HG02571 (cell line): Measurements from ENCODE around the gene SLMAP.
"Not testable (repeated sequence)": the region's sequence is repeated elsewhere in the genome, so short reads cannot be mapped to it uniquely, and the experiment has no call there.

Experiments
- ATAC-seq: cut with Tn5 transposase; IDR thresholded peaks from one replicate; pipeline ENCODE4 v1.9.1; 2021; ENCODE audit warnings: mild to moderate bottlenecking, moderate library complexity; ENCODE audit not compliant: unreplicated experiment

SLMAP gene

DNA sequence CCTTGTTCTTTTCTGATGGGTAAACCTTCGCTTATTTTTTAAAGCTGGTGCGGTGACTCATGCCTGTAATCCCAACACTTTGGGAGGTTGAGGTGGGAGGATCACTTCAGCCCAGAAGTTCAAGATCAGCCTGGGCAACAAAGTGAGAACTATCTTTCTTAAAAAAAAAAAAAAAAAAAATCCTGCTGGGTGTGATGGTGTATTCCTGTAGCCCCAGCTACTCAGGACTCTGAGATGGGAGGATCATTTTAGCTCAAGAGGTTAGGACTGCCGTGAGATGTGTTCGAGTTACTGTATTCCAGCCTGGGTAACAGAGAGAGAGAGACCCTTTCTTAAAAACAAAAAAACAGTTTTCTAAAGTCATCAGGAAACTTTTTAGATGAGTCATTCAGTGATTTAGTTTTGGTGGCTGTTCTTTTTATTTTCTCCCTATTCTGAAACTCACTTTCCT is 37.7 kb downstream of the SLMAP start:
- ATAC-seq = no peak

DNA sequence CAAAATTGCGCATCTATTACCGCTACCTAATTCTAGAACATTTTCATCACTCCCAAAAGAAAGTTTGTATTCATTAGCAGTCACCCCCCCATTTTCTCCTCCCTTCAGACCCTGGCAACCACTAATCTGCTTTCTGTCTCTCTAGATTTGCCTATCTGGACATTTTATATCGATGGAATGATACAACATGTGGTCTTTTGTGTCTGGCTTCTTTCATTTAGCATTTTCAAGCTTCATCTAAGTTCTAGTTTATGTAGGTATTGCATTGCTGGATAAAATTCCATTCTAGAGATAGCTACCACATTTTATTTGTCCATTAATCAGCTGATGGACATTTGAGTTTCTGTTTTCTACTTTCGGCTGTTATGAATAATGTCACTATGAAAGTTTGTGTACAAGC is 38.4 kb downstream of the SLMAP start:
- ATAC-seq = no peak

DNA sequence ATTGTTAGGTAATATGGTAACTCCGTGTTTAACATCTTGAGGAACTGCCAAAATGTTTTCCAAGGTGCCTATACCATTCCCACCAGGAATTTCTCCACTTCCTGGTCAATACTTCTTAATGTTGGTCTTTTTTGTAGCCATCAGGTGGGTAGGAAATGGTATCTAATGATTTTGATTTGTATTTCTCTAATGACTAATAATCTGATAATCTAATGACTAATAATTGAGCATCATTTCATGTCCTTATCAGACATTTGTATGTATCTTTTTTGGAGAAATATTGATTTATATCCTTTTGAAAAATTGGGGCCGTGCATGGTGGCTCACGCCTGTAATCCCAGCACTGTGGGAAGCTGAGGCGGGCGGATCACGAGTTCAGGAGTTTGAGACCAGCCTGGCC is 38.8 kb downstream of the SLMAP start:
- ATAC-seq = no peak

DNA sequence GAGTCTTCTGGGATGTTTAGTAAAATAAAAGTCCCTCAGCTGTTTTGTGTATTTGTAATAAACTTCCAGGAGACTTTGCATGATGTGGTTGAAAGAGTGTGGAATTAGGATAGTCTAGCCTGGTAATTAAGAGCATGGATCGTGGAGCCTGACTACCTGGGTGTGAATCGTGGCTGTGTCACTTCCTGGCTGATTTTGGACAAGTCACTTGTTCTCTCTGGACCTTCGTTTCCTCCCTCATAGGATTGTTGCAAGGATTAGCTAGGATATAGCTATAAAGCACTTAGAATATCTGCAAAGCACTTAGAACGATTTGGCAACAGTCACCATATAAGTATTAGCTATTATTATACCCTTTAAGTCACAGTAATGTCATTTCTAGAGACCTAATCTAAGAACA is 40.2 kb downstream of the SLMAP start:
- ATAC-seq = no peak

DNA sequence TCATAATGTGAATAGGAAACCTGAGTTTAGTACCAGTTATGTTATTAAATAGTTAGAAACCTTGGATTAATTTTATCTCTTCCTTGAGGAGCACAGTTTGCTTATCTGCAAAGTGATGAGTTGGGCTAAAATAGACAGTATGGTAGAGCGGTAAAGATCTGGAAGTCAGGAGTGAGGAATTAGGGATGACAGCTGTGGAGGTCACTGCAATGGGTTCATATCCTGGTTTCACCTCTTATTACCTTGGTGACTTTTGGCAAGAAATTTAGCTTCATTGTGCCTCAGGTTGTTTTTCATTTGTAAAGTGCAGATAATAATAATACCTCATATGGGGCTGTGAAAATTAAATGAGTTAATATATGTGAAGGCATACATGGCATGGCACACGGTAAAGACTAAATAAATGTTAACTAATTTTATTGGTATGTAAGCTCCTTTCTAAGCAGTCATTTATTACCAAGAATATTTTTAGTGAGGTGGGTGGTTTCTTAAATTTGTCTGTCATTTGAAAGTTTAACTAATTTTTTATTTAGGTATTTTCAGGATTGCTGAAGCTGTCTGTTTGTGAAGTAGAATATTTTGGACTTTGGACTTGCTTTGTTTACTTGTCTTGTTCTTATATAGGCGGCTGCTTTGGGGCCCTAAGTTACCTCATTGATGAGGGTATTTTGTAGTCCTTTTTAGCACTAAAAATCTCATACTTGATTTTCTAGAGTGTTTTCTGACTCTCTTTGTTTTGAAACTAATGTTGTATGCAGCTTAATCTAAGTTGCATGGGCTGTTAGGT is 41.8 kb downstream of the SLMAP start:
- ATAC-seq = no peak

DNA sequence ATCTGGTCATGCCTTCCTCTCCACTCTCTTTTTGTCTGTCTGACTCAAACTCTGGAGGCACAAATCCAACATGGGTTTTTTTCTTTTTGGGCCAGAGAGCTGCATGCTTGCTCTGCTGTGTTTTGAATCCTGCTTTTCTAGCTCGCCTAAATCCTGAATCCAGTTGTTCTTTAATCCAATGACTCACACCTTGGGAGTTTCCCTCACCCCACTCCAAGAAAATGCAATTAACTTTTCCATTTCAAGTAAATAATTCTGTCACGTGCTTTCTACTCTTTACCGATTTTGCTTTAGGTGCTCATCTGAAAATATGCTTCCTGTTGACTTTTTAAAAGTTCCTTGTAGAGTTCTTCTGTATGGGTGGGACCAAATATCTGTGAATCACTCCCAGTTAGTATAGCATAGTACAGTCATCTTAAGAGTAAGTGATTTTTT is 47.6 kb downstream of the SLMAP start:
- ATAC-seq = no peak

DNA sequence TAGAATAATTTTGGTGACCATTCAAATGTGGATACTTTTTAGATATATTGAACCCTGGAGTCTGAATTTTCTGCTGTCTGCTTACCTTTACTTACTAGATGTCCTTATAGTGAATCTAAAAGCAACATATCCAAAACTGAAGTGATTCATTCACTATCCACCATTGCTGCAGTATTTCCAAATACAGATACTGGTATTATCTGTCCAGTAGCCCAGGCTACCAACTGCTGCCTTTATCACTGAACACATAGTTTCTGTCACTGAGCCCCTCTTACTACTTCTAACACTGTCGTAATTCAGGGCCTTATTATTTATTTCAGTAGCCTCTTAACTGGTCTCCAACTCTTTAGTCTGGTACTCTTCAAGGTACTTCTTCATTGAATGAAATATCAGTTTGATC is 49.2 kb downstream of the SLMAP start:
- no peak for ATAC-seq

DNA sequence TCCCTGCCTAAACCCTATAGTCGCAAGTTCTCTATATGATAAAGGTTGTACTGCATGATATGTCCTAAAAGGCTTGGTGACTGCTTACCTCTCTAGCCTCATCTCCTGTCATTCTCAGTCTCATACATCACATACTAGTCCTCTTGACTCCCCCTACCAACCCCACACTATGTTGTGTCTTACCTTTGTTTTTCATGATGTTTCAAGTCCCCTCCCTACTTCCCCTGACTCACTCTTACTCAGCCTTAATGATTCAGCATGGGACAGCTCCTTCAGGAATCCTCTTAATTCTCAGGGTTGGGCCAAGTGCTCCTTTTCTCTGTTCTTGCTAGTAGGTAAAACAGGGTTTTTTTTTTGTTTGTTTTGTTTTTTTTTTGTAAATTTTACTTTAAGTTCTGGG is 49.6 kb downstream of the SLMAP start:
- ATAC-seq = no peak

DNA sequence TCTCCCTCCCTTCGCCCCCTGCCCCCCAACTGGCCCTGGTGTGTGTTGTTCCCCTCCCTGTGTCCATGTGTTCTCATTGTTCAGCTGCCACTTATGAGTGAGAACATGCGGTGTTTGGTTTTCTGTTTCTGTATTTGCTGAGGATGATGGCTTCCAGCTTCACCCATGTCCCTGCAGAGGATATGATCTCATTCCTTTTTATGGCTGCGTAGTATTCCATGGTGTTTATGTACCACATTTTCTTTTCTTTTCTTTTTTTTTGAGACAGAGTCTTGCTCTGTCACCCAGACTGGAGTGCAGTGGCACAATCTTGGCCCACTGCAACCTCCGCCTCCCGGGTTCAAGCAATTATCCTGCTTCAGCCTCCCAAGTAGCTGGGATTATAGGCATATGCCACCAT is 50.1 kb downstream of the SLMAP start:
- not testable (repeated sequence) for ATAC-seq

DNA sequence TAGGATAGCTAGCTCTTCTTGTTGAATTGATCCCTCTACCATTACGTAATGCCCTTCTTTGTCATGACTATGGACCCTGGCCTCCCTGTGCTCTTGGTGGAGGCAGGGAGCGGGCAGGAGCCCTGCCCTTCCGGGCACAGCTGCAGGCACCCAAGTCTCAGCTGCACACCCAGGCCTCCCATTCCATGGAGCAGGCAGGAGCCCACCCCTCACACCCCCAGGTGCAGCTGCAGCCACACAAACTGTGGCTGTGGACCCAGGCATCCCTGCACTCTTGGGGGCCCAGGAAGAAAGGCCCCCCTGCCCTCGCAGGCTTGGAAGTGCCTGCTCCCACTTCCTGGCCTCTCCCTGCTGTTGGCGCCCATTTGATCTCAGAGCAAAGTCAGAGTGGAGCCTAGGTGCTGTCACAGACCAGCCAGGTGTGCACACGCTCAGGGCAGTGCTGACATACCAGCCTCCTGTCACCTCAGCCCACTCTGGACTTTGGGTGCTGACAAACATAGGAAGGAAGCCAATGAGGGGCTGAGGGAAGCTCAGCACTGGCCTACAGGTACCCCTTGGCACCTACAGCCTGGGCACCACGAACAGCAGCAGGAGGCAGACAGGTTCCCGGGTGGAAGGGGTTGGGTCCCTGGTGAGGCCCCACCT is 53.0 kb downstream of the SLMAP start:
- ATAC-seq = no peak

DNA sequence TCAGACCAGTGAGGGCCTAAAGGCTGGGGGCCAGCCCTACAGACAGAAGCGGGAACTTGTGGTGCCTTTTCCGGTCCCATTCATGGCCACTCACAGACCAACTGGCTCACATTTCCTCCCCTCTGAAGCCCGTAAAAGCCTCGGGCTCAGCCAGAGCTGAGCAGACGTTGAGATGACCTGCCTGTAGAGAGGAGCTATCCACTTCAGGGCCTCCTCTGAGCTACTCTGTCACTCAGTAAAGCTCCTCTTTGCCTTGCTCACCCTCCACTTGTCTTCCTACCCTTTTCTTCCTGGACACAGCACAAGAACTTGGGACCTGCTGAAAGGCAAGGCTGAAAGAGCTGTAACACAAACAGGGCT is 53.5 kb downstream of the SLMAP start:
- no peak for ATAC-seq

DNA sequence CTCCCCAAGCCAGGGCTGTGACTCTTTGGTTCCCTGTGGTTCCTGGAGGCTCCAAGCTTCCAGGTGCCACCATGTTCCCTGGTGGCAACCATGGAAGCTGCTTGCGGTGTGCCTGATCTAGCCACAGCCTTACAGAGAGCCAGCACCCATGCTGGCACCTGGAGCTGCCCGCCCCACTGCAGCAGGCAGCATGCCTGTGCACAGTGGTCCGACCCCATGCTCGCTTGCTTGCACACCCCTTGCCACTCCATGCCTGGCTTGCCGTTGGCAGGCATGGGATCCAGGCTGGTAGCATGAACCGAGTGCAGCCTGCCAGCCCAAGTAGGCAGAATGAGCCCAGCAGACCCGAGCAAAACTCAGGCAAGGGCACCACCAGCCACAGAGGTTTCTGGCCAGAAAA is 53.9 kb downstream of the SLMAP start:
- ATAC-seq = no peak

DNA sequence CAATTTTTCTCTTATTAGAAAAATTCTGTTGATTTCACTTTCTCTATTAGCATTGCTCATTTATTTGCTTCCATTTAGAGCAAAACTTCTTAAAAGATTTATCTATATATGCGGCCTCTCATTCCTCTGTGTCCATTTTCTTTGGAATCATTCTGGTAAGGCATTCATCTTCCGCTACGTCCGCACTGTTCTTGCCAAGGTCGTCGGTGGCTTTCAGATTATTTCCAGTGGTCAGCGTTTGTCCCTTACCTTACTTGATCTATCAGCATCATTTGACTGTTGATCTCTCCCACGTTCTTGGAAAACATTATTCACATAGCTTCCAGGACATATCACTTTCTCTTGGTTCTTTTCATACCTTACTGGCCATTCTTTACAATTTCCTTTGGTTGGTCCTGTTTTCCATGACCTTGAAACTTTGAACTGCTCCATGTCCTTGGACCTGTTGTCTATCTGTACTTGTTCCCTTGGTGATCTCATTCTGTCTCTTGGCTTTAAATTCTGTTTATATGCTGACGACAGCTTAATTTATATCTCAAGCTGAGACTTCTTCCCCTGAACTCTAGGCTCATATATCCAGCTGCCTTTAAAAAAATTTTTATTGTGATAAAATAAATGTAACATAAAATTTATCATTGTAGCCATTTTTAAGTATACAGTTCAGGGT is 54.5 kb downstream of the SLMAP start:
- no peak for ATAC-seq

DNA sequence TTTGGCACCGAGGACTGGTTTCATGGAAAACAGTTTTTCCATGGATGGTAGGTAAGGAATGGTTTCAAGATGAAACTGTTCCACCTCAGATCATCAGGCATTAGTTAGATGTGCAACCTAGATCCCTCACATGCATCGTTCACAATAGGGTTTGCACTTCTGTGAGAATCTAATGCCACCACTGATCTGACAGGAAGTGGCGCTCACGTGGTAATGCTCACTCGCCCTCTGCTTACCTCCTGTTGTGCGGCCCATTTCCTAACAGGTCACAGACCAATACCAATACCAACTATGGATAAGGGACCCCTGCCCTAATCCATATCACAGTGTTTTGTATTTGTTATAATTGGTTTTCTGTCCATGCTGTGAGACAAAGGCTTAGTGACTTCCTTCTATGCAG is 58.9 kb downstream of the SLMAP start:
- ATAC-seq = no peak

DNA sequence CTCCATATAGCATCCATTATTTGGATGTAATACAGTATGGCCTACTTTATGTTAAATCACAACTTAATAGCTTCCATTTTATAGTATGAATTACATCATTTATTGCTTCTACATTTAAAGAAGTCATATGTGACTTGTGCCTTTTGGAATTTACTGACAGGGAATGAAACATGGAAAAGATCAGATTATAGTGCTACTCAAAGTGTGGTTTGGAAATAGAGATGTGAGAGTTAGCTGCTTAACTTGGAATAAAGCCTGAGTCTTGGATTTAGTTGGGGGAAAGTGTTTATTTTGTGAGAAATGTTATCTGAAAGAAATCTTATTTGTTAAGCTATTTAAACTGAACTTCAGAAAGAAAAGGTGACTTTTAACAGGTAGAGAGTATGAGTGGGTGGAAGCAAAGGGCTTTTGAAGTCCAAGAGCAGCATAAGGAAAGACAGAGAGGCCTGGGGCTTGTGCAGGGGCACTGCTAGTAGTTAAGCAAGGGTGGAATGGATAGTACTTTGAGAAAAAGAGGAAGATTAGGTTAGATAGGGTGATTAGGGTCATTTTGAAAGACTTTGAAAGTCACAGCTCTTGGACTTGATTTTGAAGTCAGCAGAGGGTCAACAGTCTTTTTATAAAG is 60.5 kb downstream of the SLMAP start:
- no peak for ATAC-seq

DNA sequence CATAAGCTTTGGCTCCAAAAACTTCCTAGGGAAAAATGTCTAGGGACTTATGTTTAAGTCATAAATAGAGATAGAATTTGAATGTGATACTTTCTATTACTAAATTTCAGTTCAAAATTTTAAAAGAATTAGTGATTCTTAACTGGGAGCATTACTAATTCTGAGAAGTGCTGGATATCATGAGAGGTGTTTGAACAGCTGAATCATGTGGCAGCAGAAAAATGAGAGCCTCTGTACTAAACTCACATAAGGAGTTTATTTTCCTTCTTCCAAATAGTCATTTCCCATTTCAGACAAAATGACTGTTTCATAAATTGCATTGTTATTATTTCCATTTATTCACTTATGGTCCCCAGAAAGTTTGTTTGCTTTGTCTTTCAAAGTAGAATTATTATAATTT is 62.7 kb downstream of the SLMAP start:
- ATAC-seq = no peak

DNA sequence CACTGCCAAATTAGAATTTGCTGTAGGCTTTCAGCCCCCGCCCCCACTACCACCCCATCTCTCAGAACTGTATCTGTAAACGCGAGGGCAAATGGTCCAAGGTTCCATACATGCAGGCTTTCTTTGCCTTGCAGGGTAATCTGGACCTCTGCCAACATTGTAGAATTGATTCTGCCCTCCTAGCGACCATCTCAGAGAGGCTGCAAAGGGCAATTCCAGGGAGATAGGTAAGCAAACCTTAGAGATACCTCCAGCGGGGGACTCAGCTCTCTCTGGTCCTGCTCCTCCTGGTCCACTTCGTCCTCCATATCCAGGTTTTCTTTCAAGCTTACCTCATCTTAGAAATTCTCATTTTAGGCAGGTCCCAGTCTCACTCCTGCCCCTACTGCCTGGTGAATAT is 64.4 kb downstream of the SLMAP start:
- ATAC-seq = no peak

DNA sequence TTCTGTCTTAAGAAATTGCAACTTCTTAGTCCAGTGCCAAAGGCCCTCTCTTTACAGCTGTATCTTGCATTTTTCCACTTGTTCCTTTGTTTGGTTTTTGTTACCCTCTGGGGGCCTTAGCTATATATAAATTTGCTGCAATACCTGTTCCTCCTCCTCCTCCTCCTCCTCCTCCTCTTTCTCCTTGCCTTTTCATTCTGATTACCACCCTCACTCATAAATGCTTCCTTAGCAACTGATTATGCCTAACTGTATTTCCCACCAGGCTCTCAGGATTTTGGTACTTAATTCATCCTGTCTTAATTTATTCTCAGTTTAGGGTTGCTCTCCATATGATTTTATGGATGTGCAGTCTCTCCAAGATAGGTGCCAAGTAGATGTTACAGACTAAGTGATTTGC is 65.7 kb downstream of the SLMAP start:
- no peak for ATAC-seq

DNA sequence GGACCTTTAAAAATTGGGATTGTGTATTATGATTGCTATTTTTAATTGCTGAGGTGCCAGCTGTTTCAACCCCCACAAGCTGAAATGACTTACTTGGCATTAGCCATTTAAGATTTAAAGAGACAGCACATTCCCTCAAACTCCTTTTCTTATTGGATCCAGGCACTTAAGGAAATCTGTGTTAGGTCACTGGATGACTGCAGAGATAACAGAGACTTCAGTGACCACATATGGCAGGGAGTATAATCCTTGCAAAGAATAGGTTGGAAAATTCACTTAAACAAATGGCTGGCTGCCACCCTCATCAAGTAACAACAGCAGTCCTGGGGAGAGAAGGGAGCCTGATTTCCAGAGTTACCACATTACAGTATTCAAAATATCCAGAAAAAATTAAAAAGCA is 66.6 kb downstream of the SLMAP start:
- ATAC-seq = no peak

DNA sequence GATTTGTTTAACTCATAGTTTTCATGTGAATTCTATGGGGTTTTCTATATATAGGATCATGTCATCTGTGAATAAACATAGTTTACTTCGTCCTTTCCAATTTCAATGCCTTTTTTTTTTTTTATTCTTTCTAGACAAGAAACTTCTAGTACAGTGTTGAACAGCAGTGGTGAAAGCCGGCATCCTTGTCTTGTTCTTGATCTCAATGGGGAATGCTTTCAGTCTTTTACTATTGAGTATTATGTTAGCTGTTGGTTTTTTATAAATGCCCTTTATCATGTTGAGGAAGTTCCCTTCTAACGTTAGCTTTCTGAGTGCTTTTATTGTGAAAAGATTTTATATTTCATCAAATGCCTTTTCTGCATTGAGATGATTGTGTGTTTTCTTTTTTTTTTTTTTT is 69.0 kb downstream of the SLMAP start:
- ATAC-seq = no peak

DNA sequence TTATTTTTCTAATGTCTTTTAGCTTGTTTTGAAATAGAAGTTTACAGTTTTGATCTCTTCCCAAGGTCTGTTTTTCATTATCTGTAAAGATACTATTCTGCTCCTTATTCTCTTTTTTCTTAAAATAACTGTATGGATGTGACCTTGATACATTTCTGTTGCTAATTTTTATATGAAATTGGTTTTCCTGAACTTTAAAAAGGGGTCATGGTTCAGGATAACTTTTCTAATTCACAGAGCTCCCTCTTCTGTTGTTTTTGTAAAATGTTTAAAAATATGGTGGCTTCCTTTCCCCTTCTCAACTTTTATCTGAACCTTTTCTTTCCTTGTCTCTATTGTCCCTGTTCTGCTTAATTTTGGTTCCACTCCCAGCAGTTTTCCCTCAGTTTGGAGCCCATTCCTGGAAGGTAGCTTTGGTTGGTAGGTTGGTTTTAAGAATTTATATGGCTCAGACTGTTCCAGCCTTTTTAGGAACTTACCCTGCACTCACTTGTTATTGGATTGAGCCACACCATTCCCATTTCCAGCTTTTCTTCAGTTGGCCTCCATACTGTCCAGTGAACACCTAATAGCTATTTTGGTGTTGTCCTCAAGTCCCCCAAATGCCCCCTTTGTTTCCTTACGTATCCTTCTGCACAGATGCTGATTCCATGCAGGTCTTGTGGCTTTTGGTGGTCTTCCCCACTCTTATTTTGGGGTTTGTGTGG is 70.3 kb downstream of the SLMAP start:
- no peak for ATAC-seq
